ENCODE results near the gene CDH24. TPM values are rescaled to one million over a fixed set of nuclear protein-coding genes. Genes with fewer than 3 reads are reported as not detected.

The CDH24 gene
- total and polyA plus RNA-seq, 9 of the 15 experiments (the other 6 are each of a cell fraction or from before 2014, with no cell fraction given): 0.04 to 16.2 (median 4.9) TPM

GRCh38 chr14:23071244-23071920 is 14.1 kb upstream of the CDH24 start (continued):
- peak; percentile 86 for TF ChIP-seq TFAP4 (CRISPR knock-in tag; IDR thresholded peaks at IDR 0.05; ENCODE audit: borderline replicate concordance)
- 0 out of 2 replicates have a peak, but pooled peaks have one; percentile 11 for TF ChIP-seq ZBTB2 (IDR thresholded peaks at IDR 0.05)
- TF ChIP-seq ZNF263 (CRISPR knock-in tag; IDR thresholded peaks at IDR 0.05; ENCODE audit: borderline replicate concordance): peak; percentile 85
- peak; percentile 95 for TF ChIP-seq POLR2AphosphoS5 (IDR thresholded peaks at IDR 0.05; ENCODE audit: control insufficient read depth, insufficient read depth, low read depth, low read length)
- no peak for TF ChIP-seq MITF (IDR thresholded peaks at IDR 0.05)
- no peak for TF ChIP-seq ZBTB26 (CRISPR knock-in tag; IDR thresholded peaks at IDR 0.05)
- no peak for TF ChIP-seq CHCHD3 (CRISPR knock-in tag; IDR thresholded peaks at IDR 0.05)
- TF ChIP-seq SIN3A (IDR thresholded peaks at IDR 0.05; ENCODE audit: borderline replicate concordance in 2 of 2, control insufficient read depth in 1 of 2, low read depth in 2 of 2, low read length in 2 of 2): 0 out of 4 replicates have a peak, but pooled peaks of 1 of the 2 experiments have one; percentile 62
- TF ChIP-seq NCOA1 (IDR thresholded peaks at IDR 0.05; ENCODE audit: low read depth): no peak
- peak; percentile 93 for TF ChIP-seq ZNF444 (CRISPR knock-in tag; IDR thresholded peaks at IDR 0.05)
- no peak for TF ChIP-seq ZHX1 (conservative IDR thresholded peaks at IDR 0.05; ENCODE audit: low read length)
- TF ChIP-seq KLF10 (CRISPR knock-in tag; IDR thresholded peaks at IDR 0.05): no peak
- no peak for TF ChIP-seq EWSR1 (IDR thresholded peaks at IDR 0.05; ENCODE audit: borderline replicate concordance, low read depth, partially characterized antibody)
- TF ChIP-seq CREM (IDR thresholded peaks at IDR 0.05; ENCODE audit: low read depth): peak; percentile 65
- no peak for TF ChIP-seq CREB3L1 (IDR thresholded peaks at IDR 0.05; ENCODE audit: borderline replicate concordance, low read depth)
